Activated T-cell treated with anti-CD3 and anti-CD28 coated beads, Interleukin-2, amount 50 U/mL, for 4 hours (primary cell): ENCODE results near the gene ATN1. TPM values are rescaled to one million over a fixed set of nuclear protein-coding genes. Genes with fewer than 3 reads are reported as not detected.
A peak's percentile ranks its signal among the peaks of the same experiment; 100 is the strongest.

Source experiments
- ATAC-seq, 2 donors: fragments of 200-7000 bp; cut with Tn5 transposase; one replicate each; pipeline ENCODE4 v1.10.0; 2021
- DNase-seq: peaks from one replicate; pipeline ENCODE4 v3.0.0-alpha.2; 2020
- H3K27me3 Mint-ChIP-seq: one replicate; pipeline ENCODE4 v1.8.0; 2021; ENCODE audit warnings: low read depth, mixed read lengths
- H3K36me3 Mint-ChIP-seq: one replicate; pipeline ENCODE4 v1.8.0; 2022; ENCODE audit warnings: mixed read lengths; ENCODE audit not compliant: insufficient read depth
- H3K4me1 Mint-ChIP-seq: one replicate; pipeline ENCODE4 v1.8.0; 2021; ENCODE audit warnings: low read depth, mixed read lengths
- H3K4me3 Mint-ChIP-seq: one replicate; pipeline ENCODE4 v1.8.0; 2021; ENCODE audit warnings: mild to moderate bottlenecking, moderate library complexity, mixed read lengths
- H3K9me3 Mint-ChIP-seq: one replicate; pipeline ENCODE4 v1.8.0; 2021; ENCODE audit warnings: mixed read lengths
- total RNA-seq, 3 donors: library from RNA; stranded (reverse); gene quantifications; one replicate each; pipeline ENCODE4 v1.2.1, GENCODE V29; 2021

The ATN1 gene
- total RNA-seq, 3 donors from 2014 or later, result 65.8 to 73.9 (median 70.7) TPM

GRCh38 chr12:6928703-6929407 is 1.1 kb downstream of the ATN1 start:
- Mint-ChIP-seq H3K4me3 (peak overlapping the region; percentile 85), H3K36me3 (peaks cover 5% of the 10 kb centered on the region), H3K27me3 (no peaks in the 10 kb centered on the region), H3K4me1 (peaks cover 64% of the 10 kb centered on the region), H3K9me3 (no peaks in the 10 kb centered on the region)
- ATAC-seq (no peak), DNase-seq (no peak)

- Mint-ChIP-seq H3K4me1 (peaks cover 58% of the 10 kb centered on the region), H3K4me3 (peak overlapping the region; percentile 85), H3K27me3 (no peaks in the 10 kb centered on the region), H3K36me3 (peaks cover 11% of the 10 kb centered on the region), H3K9me3 (no peaks in the 10 kb centered on the region)
- no peak for ATAC-seq
- DNase-seq, result no peak
Observed at GRCh38 chr12:6929466-6930452, 2.0 kb downstream of the ATN1 start.

- Mint-ChIP-seq H3K4me1 (peaks cover 63% of the 10 kb centered on the region), H3K4me3 (no peak overlapping the region), H3K27me3 (no peaks in the 10 kb centered on the region), H3K9me3 (no peaks in the 10 kb centered on the region), H3K36me3 (peaks cover 21% of the 10 kb centered on the region)
- DNase-seq, result no peak
- no peak for ATAC-seq
Observed at GRCh38 chr12:6932766-6933165, 5.0 kb downstream of the ATN1 start.

- Mint-ChIP-seq H3K4me1 (peaks cover 61% of the 10 kb centered on the region), H3K36me3 (peaks cover 23% of the 10 kb centered on the region), H3K27me3 (no peaks in the 10 kb centered on the region), H3K9me3 (no peaks in the 10 kb centered on the region), H3K4me3 (no peak overlapping the region)
- ATAC-seq, result no peak
- no peak for DNase-seq
Observed at GRCh38 chr12:6934110-6934509, 6.4 kb downstream of the ATN1 start.

- H3K9me3 Mint-ChIP-seq, result no peaks in the 10 kb centered on the region
- peaks cover 56% of the 10 kb centered on the region for H3K4me1 Mint-ChIP-seq
- H3K27me3 Mint-ChIP-seq, result no peaks in the 10 kb centered on the region
- DNase-seq (no peak), ATAC-seq (no peak)
- peaks cover 25% of the 10 kb centered on the region for H3K36me3 Mint-ChIP-seq
- H3K4me3 Mint-ChIP-seq, result peak overlapping the region; percentile 87
Observed at GRCh38 chr12:6935371-6936193, 7.8 kb downstream of the ATN1 start.

GRCh38 chr12:6936194-6936635 is 8.5 kb downstream of the ATN1 start:
- Mint-ChIP-seq H3K36me3 (peaks cover 25% of the 10 kb centered on the region), H3K4me1 (peaks cover 51% of the 10 kb centered on the region), H3K9me3 (no peaks in the 10 kb centered on the region), H3K27me3 (no peaks in the 10 kb centered on the region), H3K4me3 (peak overlapping the region; percentile 87)
- DNase-seq, result no peak
- ATAC-seq, result no peak

- peak overlapping the region; percentile 87 for H3K4me3 Mint-ChIP-seq
- H3K27me3 Mint-ChIP-seq, result no peaks in the 10 kb centered on the region
- DNase-seq (peak; percentile 69), ATAC-seq (peak; percentile 37)
- peaks cover 51% of the 10 kb centered on the region for H3K4me1 Mint-ChIP-seq
- no peaks in the 10 kb centered on the region for H3K9me3 Mint-ChIP-seq
- H3K36me3 Mint-ChIP-seq, result peaks cover 25% of the 10 kb centered on the region
Observed at GRCh38 chr12:6936636-6937480, 9.1 kb downstream of the ATN1 start.

- no peaks in the 10 kb centered on the region for H3K9me3 Mint-ChIP-seq
- H3K36me3 Mint-ChIP-seq, result peaks cover 25% of the 10 kb centered on the region
- ATAC-seq, result peak; percentile 92
Observed at GRCh38 chr12:6937481-6938352, 10.0 kb downstream of the ATN1 start.

GRCh38 chr12:6938353-6939190 is 10.8 kb downstream of the ATN1 start:
- DNase-seq, result no peak
- peaks cover 52% of the 10 kb centered on the region for H3K4me1 Mint-ChIP-seq
- no peak for ATAC-seq
- H3K36me3 Mint-ChIP-seq, result peaks cover 23% of the 10 kb centered on the region
- peak overlapping the region; percentile 87 for H3K4me3 Mint-ChIP-seq
- no peaks in the 10 kb centered on the region for H3K9me3 Mint-ChIP-seq
- no peaks in the 10 kb centered on the region for H3K27me3 Mint-ChIP-seq

More at GRCh38 chr12:6937481-6938352, 10.0 kb downstream of the ATN1 start:
- peak; percentile 91 for DNase-seq
- peaks cover 49% of the 10 kb centered on the region for H3K4me1 Mint-ChIP-seq
- no peaks in the 10 kb centered on the region for H3K27me3 Mint-ChIP-seq
- peak overlapping the region; percentile 87 for H3K4me3 Mint-ChIP-seq

GRCh38 chr12:6939191-6939540 is 11.4 kb downstream of the ATN1 start:
- Mint-ChIP-seq H3K9me3 (no peaks in the 10 kb centered on the region), H3K27me3 (no peaks in the 10 kb centered on the region), H3K4me1 (peaks cover 48% of the 10 kb centered on the region), H3K4me3 (peak overlapping the region; percentile 40), H3K36me3 (peaks cover 18% of the 10 kb centered on the region)
- DNase-seq (no peak), ATAC-seq (no peak)

- H3K4me3 Mint-ChIP-seq, result no peak overlapping the region
- DNase-seq (no peak), ATAC-seq (no peak)
- H3K9me3 Mint-ChIP-seq, result no peaks in the 10 kb centered on the region
- peaks cover 55% of the 10 kb centered on the region for H3K4me1 Mint-ChIP-seq
- peaks cover 4% of the 10 kb centered on the region for H3K36me3 Mint-ChIP-seq
- H3K27me3 Mint-ChIP-seq, result no peaks in the 10 kb centered on the region
Observed at GRCh38 chr12:6941267-6941666, 13.5 kb downstream of the ATN1 start.

- Mint-ChIP-seq H3K4me3 (no peak overlapping the region), H3K9me3 (no peaks in the 10 kb centered on the region), H3K27me3 (no peaks in the 10 kb centered on the region), H3K36me3 (peaks cover 4% of the 10 kb centered on the region), H3K4me1 (peaks cover 55% of the 10 kb centered on the region)
- ATAC-seq (no peak), DNase-seq (no peak)
Observed at GRCh38 chr12:6941782-6942181, 14.0 kb downstream of the ATN1 start.
